ENCODE results near the gene ENTREP1.
"Not testable (repeated sequence)": the region's sequence is repeated elsewhere in the genome, so short reads cannot be mapped to it uniquely, and the experiment has no call there.

The ENTREP1 gene

DNA sequence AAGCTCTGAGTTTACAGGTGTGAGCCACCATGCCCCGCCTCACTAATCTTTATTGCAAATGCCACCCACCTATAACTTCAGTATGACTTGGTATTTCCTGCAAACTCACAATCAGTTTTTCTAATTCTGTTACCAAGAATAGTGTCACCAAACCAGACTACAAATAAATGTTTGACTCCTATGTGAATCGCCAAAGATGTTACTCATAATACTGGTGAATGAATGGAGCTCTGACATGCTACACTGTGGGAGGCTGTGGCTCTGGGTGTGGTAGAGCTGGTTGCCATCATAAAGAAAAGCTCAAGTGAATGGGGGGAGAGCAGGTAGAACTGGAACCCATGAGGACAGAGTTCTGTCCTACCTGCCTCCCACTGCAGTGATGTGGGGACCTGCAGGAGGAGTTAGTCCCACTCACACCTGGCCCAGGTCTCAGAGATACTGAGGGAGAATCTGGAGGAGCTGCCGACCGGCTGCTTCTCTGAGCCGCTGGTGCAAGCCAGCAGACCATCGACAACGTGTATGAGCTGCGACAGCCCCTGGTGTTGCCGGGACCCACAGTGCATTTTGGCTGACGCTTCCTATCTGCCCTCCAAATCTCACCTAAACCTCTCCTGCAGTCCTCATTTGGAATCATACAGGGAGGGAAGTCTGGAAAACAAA lies 95.7 kb downstream of the ENTREP1 start:
- DNase-seq = no peak

DNA sequence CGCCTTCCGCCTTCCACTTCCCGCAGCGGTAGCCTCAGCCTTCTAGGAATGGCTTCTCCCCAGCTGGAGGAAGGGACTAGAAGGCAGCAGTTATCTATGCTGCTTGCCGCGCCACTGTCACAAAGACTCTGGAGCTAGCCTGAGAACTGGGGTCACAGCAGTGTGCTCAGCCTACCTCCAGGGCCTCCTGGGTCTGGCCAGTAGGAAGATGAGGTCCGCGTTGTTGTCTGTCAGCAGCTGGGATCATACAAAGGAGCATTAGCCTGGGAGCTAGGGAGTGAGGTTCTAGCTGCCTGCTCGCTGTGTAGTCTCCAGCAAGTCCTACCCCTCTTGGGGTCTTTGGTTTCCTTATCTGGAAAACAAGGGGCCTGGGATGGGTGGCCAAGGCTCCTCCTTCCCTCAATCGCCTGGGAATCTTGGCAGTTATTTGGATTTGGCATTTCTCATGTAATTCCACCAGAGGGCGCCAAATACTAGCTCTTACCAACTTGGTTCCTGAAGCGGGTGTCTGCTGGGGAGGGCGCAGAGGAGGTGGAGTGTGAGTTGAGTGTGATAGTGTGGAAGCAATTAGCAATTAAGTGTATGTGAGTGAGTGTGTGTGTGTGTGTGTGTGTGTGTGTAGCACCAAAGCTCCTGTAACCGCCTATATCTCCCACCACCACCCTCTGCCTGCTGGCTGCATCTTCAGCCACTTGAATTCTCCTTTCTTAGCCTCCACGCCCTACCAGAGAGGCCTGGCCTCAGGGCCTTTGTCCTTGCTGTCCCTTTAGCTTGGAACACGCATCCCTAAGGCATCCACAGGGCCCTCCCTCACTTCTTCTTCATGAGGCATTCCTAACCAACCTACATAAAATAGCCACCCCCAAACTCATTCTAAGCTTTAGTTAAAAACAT lies 97.1 kb downstream of the ENTREP1 start:
- peak; percentile 64 for DNase-seq

DNA sequence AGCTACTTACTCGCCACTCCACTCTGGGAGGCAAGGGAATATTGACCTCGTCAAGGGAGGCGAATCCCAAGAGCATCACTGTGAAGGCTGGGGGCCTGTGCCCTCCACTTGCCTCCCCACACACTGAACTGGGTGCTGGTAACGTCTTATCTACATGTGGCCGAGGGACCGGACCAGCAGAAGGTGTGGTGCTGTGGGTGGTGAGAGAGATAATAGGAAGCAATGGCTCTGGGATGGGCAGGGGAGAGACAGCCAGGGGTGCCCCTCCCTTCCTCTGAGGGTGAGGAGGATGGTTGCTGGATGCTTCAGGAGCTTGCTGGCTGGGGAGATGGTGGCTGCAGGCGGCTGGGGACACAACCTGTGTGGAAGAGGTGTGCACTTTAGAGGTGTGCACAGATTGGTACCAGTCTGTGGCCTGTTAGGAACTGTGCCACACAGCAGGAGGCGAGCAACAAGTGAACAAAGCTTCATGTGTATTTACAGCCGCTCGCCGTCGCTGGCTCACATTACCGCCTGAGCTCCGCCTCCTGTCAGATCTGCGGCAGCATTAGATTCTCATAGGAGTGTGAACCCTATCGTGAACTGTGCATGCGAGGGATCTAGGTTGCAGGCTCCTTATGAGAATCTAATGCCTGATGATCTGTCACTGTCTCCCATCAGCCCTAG lies 100.3 kb downstream of the ENTREP1 start:
- no peak for DNase-seq

DNA sequence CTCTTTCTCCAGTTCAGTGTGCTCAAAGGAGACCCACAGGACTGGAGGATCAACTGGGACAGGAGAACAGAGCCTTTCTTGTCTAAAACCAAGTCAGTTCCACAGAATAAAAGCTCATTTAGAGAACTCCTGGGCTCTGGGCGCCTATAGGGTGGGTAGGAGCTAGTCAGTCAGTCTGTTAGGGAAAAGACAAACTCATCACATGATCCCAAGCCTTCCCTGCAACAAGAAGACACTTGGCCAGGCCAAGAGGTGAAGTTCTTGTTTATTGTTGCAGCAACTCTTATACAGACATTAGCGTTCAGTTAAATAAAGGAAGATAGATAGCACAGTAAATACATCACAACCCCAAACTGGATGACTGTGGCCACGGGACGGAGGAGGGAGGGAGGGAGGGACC lies 102.3 kb downstream of the ENTREP1 start:
- no peak for DNase-seq

DNA sequence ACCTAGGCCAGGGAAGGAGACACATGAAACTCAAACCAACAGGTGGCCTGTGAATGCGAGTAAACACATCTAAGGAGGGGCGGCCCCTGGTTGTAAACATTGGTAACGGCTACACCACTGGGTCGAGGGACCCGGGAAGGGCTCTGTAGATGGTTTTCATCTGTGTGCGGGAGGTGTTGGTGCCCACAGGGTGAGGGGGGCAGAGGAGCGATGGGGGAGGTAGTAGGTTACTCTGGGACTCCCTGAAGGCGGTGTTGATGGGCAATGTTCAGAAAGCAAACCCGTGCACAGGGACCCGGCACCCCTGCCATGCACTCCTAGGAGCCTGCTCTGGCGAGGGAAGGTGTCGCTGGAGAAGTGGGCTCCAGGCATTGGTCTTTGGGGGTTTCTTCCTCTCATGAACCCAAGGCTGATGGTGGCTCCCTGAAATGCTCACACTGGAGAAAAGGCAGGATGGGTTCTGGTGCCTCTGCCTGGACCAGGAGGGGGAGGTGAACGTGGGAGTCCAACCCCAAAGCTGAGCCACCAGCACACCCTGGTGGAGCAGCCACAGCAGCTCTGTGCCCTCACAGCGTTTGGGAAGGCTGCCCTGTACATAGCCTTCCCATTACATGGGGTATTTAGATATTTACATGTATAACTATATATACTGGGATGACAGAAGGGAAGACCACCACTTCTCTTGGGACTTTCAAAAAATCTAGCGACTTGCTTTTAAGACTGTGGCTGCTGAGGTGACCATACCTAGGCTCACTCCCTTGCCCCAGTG lies 103.2 kb downstream of the ENTREP1 start:
- DNase-seq = no peak

DNA sequence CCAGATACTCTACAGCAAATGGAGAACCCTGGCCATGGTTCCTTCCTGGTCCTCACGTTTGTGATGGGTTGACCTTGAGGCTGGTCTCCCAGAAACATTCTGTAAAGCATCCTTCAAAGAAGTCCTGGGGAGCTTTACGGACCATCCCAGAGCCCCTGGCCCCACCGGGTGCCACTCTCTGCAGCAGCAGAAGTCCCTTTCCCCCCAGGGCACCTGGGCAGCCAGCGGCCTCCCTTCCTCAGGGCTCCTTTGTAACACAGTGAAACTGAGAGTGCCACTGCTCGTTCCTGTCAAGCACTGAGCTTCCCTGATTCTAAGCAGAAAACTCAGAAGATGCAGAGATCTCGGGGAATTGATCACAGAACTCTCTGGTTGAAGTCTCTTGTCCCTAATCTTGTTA lies 104.3 kb downstream of the ENTREP1 start:
- no peak for DNase-seq

DNA sequence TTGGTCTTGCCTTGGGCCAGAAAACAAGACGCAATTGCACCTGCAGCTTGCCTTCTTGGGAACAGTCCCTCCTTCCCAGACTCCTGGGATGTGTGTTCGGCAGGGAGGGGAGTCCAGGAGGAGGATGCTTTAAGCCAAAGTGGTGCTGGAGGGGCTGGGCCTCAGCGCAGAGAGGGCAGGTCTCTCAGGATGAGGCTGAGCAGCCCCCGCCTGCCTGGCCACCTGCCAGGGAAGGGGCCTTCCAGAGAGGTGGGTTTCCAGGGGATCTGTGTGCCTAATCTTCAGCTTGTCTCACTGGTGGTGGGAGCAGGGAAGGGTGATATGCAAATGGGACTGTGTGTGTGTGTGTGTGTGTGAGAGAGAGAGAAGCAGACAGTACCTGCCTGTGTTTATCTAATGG lies 105.2 kb downstream of the ENTREP1 start:
- DNase-seq = no peak

DNA sequence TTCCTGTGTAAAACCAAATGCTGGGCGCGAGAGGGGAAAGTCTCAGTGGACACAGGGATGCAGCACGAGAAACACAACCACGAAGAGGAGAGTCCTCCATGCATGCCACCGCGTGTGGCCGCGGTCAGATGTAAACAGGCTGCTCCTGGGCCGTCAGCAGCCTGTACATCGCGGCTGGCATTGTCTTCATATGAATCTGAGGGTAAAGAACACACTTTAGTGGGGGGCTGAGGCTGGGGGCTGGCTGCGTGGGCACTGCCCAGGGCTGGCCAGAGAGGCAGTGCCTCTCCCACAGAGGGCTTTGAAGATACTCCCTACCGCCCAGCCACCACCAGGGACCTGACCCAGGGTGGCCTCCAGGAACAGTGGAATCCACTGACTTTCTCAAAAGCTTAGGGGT lies 106.2 kb downstream of the ENTREP1 start:
- no peak for DNase-seq

DNA sequence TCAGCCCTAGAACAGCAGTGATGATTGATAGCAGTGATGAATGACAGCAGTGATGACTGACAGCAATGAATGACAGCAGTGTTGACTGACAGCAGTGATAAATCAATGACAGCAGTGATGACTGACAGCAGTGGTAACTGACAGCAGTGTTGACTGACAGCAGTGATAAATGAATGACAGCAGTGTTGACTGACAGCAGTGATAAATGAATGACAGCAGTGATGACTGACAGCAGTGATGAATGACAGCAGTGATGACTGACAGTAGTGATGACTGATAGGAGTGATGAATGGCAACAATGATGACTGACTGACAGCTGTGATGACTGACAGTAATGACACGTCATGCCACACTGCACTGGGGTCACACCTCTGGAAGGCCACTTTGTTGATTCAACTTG lies 106.8 kb downstream of the ENTREP1 start:
- DNase-seq = no peak

DNA sequence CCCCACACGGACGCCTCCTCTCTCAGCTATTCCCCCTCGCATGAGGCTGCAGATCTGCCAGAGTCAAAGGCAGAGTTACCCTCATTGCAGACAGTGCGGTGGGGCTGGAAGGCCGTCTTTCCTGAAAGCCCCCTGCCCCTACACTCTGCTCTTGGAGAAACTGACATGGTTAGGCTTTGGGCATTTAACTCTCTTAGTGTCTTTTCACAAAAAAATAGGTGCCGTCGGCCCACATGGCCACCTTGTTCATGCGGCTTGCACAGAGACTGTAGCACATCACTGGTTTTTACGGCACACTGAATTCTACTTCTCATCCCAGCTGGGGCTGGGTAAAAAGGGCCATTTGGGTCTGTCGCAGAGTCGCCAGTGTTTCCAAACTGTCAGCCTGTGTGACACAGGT lies 107.6 kb downstream of the ENTREP1 start:
- DNase-seq = no peak

DNA sequence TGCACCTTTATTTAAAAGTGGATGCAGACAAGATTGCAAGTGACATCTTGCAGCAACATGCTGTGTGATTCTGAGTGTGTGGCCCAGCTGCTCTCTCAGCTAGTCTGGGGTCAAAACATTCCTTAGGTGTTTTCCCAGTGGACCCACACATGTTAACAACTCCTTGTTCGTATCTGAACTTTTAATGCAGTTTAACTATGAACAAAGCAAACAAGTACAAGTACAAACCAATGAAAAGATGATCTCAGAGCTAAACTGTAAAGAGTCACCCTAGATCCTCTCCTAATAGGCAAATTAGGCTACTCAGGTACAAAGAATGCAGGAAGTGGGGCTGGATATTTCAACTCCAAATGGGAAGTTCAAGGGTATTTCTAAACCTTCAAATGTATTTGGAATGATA lies 108.4 kb downstream of the ENTREP1 start:
- DNase-seq = no peak

DNA sequence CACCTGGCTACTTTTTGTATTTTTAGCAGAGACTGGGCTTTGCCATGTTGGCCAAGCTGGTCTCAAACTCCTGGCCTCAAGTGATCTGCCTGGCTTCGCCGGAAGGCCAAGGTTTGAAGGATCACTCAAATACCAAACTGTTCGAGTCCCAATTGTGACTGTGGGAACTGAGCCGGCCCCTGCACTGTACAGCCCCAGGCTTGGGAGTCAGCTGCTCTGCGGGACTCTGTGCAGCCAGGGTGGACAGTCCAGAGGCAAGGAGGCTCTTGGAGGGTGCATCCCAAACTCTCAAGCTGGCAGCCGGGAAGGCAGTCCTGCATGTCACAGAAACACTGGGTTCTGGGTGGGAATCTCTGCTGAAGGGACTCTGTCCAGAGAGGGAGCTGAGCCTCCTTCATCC lies 109.0 kb downstream of the ENTREP1 start:
- no peak for DNase-seq

DNA sequence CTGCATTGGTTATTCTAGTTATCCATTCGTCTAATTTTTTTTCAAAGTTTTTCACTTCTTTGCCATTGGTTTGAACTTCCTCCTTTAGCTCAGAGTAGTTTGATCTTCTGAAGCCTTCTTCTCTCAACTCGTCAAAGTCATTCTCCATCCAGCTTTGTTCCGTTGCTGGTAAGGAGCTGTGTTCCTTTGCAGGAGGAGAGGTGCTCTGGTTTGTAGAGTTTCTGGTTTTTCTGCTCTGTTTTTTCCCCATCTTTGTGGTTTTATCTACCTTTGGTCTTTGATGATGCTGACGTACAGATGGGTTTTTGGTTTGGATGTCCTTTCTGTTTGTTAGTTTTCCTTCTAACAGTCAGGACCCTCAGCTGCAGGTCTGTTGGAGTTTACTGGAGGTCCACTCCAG lies 114.6 kb downstream of the ENTREP1 start:
- DNase-seq = not testable (repeated sequence)

DNA sequence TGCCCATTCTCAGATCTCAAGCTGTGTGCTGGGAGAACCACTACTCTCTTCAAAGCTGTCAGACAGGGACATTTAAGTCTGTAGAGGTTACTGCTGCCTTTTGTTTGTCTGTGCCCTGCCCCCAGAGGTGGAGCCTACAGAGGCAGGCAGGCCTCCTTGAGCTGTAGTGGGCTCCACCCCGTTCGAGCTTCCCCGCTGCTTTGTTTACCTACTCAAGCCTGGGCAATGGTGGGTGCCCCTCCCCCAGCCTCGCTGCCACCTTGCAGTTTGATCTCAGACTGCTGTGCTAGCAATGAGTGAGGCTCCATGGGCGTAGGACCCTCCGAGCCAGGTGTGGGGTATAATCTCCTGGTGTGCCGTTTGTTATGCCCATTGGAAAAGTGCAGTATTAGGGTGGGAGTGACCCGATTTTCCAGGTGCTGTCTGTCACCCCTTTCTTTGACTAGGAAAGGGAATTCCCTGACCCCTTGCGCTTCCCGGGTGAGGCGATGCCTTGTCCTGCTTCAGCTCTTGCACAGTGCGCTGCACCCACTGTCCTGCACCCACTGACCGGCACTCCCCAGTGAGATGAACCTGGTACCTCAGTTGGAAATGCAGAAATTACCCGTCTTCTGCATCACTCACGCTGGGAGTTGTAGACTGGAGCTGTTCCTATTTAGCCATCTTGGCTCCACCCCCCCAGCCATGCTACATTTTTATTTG lies 115.4 kb downstream of the ENTREP1 start:
- not testable (repeated sequence) for DNase-seq
